Measurements from ENCODE around the gene FERMT1.

FERMT1 gene

DNA sequence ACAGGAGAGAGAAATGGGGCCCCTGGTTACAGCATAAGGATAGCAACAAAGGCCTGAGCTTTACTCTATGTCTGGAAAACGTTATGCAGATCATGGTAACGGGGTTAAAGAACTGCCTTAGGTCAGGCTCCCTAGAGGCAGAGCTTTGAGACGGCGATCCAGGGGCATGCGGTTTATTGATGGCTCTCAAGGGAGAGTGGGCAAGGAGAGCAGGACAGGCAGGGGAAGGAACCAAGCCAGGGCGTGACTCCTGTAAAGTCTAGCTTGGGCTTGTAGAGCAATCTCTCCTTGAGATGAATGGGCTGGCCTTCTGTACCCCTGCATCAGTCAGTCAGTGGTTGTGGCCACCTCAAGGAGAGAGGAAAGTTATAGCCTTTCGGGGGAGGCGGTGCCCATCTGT, 12.5 kb upstream of the FERMT1 start:
- H4K91ac ChIP-seq (ENCODE audit: low read length), result no peak overlapping the region
- H3K23ac ChIP-seq (ENCODE audit: low read length in 2 of 2), result no peak overlapping the region
- H3K9me3 ChIP-seq (ENCODE audit: control insufficient read depth, low read length), result no peaks in the 10 kb centered on the region
- no peaks in the 10 kb centered on the region for H3K36me3 ChIP-seq (ENCODE audit: control insufficient read depth in 1 of 2, insufficient read depth in 2 of 2, low read depth in 1 of 2, low read length in 2 of 2)
- no peak overlapping the region for H2AK5ac ChIP-seq (ENCODE audit: low read length, severe bottlenecking)
- H3K14ac ChIP-seq (ENCODE audit: low read length in 2 of 2), result no peak overlapping the region
- DNase-seq, result no peak
- H3K4me3 ChIP-seq (ENCODE audit: insufficient read depth in 1 of 2, low read depth in 1 of 2, low read length in 2 of 2), result no peak overlapping the region
- no peaks in the 10 kb centered on the region for H3K79me1 ChIP-seq (replicated peaks; ENCODE audit: low read length, poor library complexity, severe bottlenecking)
- H3K27me3 ChIP-seq (ENCODE audit: control insufficient read depth in 1 of 2, insufficient read depth in 1 of 2, low read length in 2 of 2), result peaks cover 10 to 42% of the 10 kb centered on the region in 2 experiments
- H3K18ac ChIP-seq (ENCODE audit: low read depth in 1 of 2, low read length in 2 of 2), result no peak overlapping the region
- no peak overlapping the region for H2AFZ ChIP-seq (ENCODE audit: low read depth, low read length)
- no peak overlapping the region for H3K9ac ChIP-seq (ENCODE audit: low read length)
- whole genome bisulfite sequencing, result 48% methylated on average over 8 of the region's 8 CpGs
- no peak overlapping the region for H2BK15ac ChIP-seq (ENCODE audit: low read depth, poor library complexity, severe bottlenecking)
- H2BK120ac ChIP-seq (ENCODE audit: low read depth, low read length), result no peak overlapping the region
- H4K8ac ChIP-seq (ENCODE audit: low read length), result no peak overlapping the region
- no peak overlapping the region for H3K4me2 ChIP-seq (ENCODE audit: low read length, poor library complexity, severe bottlenecking)
- H3K4me1 ChIP-seq (ENCODE audit: control insufficient read depth, insufficient read depth, low read depth, low read length), result no peaks in the 10 kb centered on the region
- no peak overlapping the region for H3K4ac ChIP-seq (ENCODE audit: low read depth in 1 of 2, low read length in 2 of 2)
- H3K27ac ChIP-seq (ENCODE audit: low read length, poor library complexity, severe bottlenecking), result no peak overlapping the region
- H2BK5ac ChIP-seq (ENCODE audit: low read depth, low read length, poor library complexity, severe bottlenecking), result no peak overlapping the region
- H2BK12ac ChIP-seq (ENCODE audit: low read length in 2 of 2), result no peak overlapping the region

DNA sequence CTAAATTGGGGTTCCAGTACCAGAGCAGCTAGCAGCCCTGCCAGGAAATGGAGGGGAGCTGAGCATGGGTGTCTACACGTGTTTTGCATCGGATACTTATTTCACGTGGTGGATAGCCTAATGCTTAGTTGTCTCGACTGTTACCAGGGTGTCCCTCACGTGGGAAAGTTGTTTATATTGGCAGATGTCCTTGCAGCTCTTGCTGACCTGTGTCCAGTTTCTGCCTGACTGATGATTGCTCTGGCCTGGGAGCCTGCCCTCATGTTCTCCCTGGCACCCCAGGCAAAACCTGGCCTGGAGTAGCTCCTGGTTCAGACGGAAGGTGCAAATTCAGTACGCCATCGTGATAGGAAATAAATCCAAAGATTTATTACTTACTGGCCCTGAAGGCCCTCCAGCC, 11.8 kb upstream of the FERMT1 start:
- H2BK120ac ChIP-seq (ENCODE audit: low read depth, low read length), result no peak overlapping the region
- no peak overlapping the region for H2BK12ac ChIP-seq (ENCODE audit: low read length in 2 of 2)
- H3K36me3 ChIP-seq (ENCODE audit: control insufficient read depth in 1 of 2, insufficient read depth in 2 of 2, low read depth in 1 of 2, low read length in 2 of 2), result no peaks in the 10 kb centered on the region
- H2AK5ac ChIP-seq (ENCODE audit: low read length, severe bottlenecking), result no peak overlapping the region
- no peak overlapping the region for H2AFZ ChIP-seq (ENCODE audit: low read depth, low read length)
- no peak overlapping the region for H3K27ac ChIP-seq (ENCODE audit: low read length, poor library complexity, severe bottlenecking)
- no peak overlapping the region for H3K4ac ChIP-seq (ENCODE audit: low read depth in 1 of 2, low read length in 2 of 2)
- H3K4me2 ChIP-seq (ENCODE audit: low read length, poor library complexity, severe bottlenecking), result no peak overlapping the region
- 69% methylated on average over 8 of the region's 8 CpGs for WGBS
- H2BK5ac ChIP-seq (ENCODE audit: low read depth, low read length, poor library complexity, severe bottlenecking), result no peak overlapping the region
- H3K79me1 ChIP-seq (replicated peaks; ENCODE audit: low read length, poor library complexity, severe bottlenecking), result no peaks in the 10 kb centered on the region
- no peak overlapping the region for H3K4me3 ChIP-seq (ENCODE audit: insufficient read depth in 1 of 2, low read depth in 1 of 2, low read length in 2 of 2)
- H3K18ac ChIP-seq (ENCODE audit: low read depth in 1 of 2, low read length in 2 of 2), result no peak overlapping the region
- no peak overlapping the region for H4K91ac ChIP-seq (ENCODE audit: low read length)
- no peaks in the 10 kb centered on the region for H3K4me1 ChIP-seq (ENCODE audit: control insufficient read depth, insufficient read depth, low read depth, low read length)
- no peak overlapping the region for H3K14ac ChIP-seq (ENCODE audit: low read length in 2 of 2)
- DNase-seq, result no peak
- no peak overlapping the region for H3K23ac ChIP-seq (ENCODE audit: low read length in 2 of 2)
- peaks cover 10 to 42% of the 10 kb centered on the region in 2 experiments for H3K27me3 ChIP-seq (ENCODE audit: control insufficient read depth in 1 of 2, insufficient read depth in 1 of 2, low read length in 2 of 2)
- H3K9ac ChIP-seq (ENCODE audit: low read length), result no peak overlapping the region
- no peak overlapping the region for H2BK15ac ChIP-seq (ENCODE audit: low read depth, poor library complexity, severe bottlenecking)
- H4K8ac ChIP-seq (ENCODE audit: low read length), result no peak overlapping the region
- H3K9me3 ChIP-seq (ENCODE audit: control insufficient read depth, low read length), result no peaks in the 10 kb centered on the region

GRCh38 chr20:6130045-6130444, 7.2 kb upstream of the FERMT1 start:
- Histone ChIP-seq H3K4me1 (ENCODE audit: control insufficient read depth, insufficient read depth, low read depth, low read length) (no peaks in the 10 kb centered on the region), H3K27me3 (ENCODE audit: control insufficient read depth in 1 of 2, insufficient read depth in 1 of 2, low read length in 2 of 2) (peaks cover 12 to 15% of the 10 kb centered on the region in 2 experiments), H3K27ac (ENCODE audit: low read length, poor library complexity, severe bottlenecking) (no peak overlapping the region), H2AK5ac (ENCODE audit: low read length, severe bottlenecking) (no peak overlapping the region), H3K9ac (ENCODE audit: low read length) (no peak overlapping the region), H3K36me3 (ENCODE audit: control insufficient read depth in 1 of 2, insufficient read depth in 2 of 2, low read depth in 1 of 2, low read length in 2 of 2) (no peaks in the 10 kb centered on the region), H3K9me3 (ENCODE audit: control insufficient read depth, low read length) (no peaks in the 10 kb centered on the region), H2BK5ac (ENCODE audit: low read depth, low read length, poor library complexity, severe bottlenecking) (no peak overlapping the region), H2AFZ (ENCODE audit: low read depth, low read length) (no peak overlapping the region), H3K4ac (ENCODE audit: low read depth in 1 of 2, low read length in 2 of 2) (no peak overlapping the region), H2BK120ac (ENCODE audit: low read depth, low read length) (no peak overlapping the region), H3K18ac (ENCODE audit: low read depth in 1 of 2, low read length in 2 of 2) (no peak overlapping the region), H4K91ac (ENCODE audit: low read length) (no peak overlapping the region), H3K4me2 (ENCODE audit: low read length, poor library complexity, severe bottlenecking) (no peak overlapping the region), H3K4me3 (ENCODE audit: insufficient read depth in 1 of 2, low read depth in 1 of 2, low read length in 2 of 2) (no peak overlapping the region), H3K14ac (ENCODE audit: low read length in 2 of 2) (no peak overlapping the region), H4K8ac (ENCODE audit: low read length) (no peak overlapping the region), H2BK15ac (ENCODE audit: low read depth, poor library complexity, severe bottlenecking) (no peak overlapping the region), H3K23ac (ENCODE audit: low read length in 2 of 2) (no peak overlapping the region), H2BK12ac (ENCODE audit: low read length in 2 of 2) (no peak overlapping the region), H3K79me1 (replicated peaks; ENCODE audit: low read length, poor library complexity, severe bottlenecking) (no peaks in the 10 kb centered on the region)
- DNase-seq, result no peak
- WGBS, result 71% methylated on average over 2 of the region's 5 CpGs

DNA sequence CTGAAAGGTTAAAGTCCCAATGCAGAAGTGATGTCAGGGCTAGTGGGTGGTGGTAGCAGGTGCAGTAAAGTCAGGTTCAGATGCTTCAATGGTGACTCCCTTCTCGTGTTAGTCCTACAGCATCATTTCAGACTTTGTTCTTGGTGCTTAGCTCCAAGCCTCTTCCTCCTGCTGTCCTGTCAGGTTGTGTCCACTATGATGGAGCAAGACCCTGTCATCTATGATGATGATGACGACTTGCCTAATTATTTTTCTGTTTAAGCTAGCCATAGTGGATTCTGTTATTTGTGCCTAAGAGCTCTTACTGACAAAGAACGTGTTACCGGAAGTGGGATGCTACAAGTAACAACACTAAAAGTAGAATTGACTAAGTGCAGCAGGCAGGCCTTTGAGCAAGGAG, 5.0 kb upstream of the FERMT1 start:
- Histone ChIP-seq H2AFZ (ENCODE audit: low read depth, low read length) (no peak overlapping the region), H4K8ac (ENCODE audit: low read length) (no peak overlapping the region), H3K79me1 (replicated peaks; ENCODE audit: low read length, poor library complexity, severe bottlenecking) (no peaks in the 10 kb centered on the region), H4K91ac (ENCODE audit: low read length) (no peak overlapping the region), H3K4me3 (ENCODE audit: insufficient read depth in 1 of 2, low read depth in 1 of 2, low read length in 2 of 2) (no peak overlapping the region), H2AK5ac (ENCODE audit: low read length, severe bottlenecking) (no peak overlapping the region), H3K27me3 (ENCODE audit: control insufficient read depth in 1 of 2, insufficient read depth in 1 of 2, low read length in 2 of 2) (peaks cover 8 to 15% of the 10 kb centered on the region in 2 experiments), H3K4me2 (ENCODE audit: low read length, poor library complexity, severe bottlenecking) (no peak overlapping the region), H3K4ac (ENCODE audit: low read depth in 1 of 2, low read length in 2 of 2) (no peak overlapping the region), H3K27ac (ENCODE audit: low read length, poor library complexity, severe bottlenecking) (no peak overlapping the region), H2BK5ac (ENCODE audit: low read depth, low read length, poor library complexity, severe bottlenecking) (no peak overlapping the region), H3K4me1 (ENCODE audit: control insufficient read depth, insufficient read depth, low read depth, low read length) (peaks cover 7% of the 10 kb centered on the region), H3K23ac (ENCODE audit: low read length in 2 of 2) (no peak overlapping the region), H3K9ac (ENCODE audit: low read length) (no peak overlapping the region), H3K18ac (ENCODE audit: low read depth in 1 of 2, low read length in 2 of 2) (no peak overlapping the region), H2BK15ac (ENCODE audit: low read depth, poor library complexity, severe bottlenecking) (no peak overlapping the region), H2BK120ac (ENCODE audit: low read depth, low read length) (no peak overlapping the region), H3K14ac (ENCODE audit: low read length in 2 of 2) (no peak overlapping the region), H3K36me3 (ENCODE audit: control insufficient read depth in 1 of 2, insufficient read depth in 2 of 2, low read depth in 1 of 2, low read length in 2 of 2) (no peaks in the 10 kb centered on the region), H3K9me3 (ENCODE audit: control insufficient read depth, low read length) (no peaks in the 10 kb centered on the region), H2BK12ac (ENCODE audit: low read length in 2 of 2) (no peak overlapping the region)
- WGBS, result 88% methylated on average over 4 of the region's 4 CpGs
- no peak for DNase-seq
